ENCODE results near the gene NUP153. TPM values are rescaled to one million over a fixed set of nuclear protein-coding genes. Genes with fewer than 3 reads are reported as not detected.
"Not testable (repeated sequence)": the region's sequence is repeated elsewhere in the genome, so short reads cannot be mapped to it uniquely, and the experiment has no call there.

NUP153 gene
- total RNA-seq, 1 donor from 2014 or later, result 32.6 TPM

DNA sequence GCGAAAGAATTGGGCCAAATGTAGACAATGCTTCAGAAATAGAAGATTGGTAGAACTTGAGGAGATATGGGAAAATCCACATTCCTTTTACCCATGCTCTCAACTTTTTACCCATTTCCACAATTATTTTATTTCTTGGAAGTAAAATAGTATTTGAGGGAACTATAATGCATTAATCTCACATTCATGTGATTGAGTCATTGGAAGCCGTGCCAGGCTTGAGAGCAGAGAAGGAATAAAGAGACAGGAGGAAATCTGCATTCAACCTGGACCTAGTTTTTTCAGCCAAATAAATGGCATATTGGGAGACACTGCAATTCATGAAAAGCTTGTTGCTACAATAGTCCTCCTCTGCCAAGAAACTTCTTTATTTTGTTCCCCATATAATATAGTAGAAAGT, 2.8 kb upstream of the NUP153 start:
- H3K27me3 ChIP-seq (ENCODE audit: control insufficient read depth, insufficient read depth, low read length), result no peaks in the 10 kb centered on the region
- TF ChIP-seq, protein P1, sequence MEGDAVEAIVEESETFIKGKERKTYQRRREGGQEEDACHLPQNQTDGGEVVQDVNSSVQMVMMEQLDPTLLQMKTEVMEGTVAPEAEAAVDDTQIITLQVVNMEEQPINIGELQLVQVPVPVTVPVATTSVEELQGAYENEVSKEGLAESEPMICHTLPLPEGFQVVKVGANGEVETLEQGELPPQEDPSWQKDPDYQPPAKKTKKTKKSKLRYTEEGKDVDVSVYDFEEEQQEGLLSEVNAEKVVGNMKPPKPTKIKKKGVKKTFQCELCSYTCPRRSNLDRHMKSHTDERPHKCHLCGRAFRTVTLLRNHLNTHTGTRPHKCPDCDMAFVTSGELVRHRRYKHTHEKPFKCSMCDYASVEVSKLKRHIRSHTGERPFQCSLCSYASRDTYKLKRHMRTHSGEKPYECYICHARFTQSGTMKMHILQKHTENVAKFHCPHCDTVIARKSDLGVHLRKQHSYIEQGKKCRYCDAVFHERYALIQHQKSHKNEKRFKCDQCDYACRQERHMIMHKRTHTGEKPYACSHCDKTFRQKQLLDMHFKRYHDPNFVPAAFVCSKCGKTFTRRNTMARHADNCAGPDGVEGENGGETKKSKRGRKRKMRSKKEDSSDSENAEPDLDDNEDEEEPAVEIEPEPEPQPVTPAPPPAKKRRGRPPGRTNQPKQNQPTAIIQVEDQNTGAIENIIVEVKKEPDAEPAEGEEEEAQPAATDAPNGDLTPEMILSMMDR (IDR thresholded peaks at IDR 0.05; ENCODE audit: insufficient read depth, low read length, poor library complexity, severe bottlenecking), result no peak
- no peaks in the 10 kb centered on the region for H3K36me3 ChIP-seq (ENCODE audit: control insufficient read depth, insufficient read depth, low read length)
- no peak for DNase-seq (ENCODE audit: low read depth)
- no peak overlapping the region for H3K4me3 ChIP-seq (ENCODE audit: low read depth, low read length)

DNA sequence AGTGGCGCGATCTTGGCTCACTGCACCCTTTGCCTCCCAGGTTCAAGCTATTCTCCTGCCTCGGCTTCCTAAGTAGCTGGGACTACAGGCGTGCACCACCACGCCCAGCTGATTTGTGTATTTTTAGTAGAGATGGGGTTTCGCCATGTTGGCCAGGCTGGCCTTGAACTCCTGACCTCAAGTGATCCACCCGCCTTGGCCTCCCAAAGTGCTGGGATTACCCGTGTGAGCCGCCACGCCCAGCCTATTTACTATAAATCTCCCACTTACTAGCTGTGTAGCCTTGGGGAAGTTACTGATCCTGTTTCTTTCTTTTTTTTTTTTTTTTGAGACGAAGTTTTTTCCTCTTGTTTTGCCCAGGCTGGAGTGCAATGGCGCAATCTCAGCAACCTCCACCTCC, 1.3 kb upstream of the NUP153 start:
- not testable (repeated sequence) for H3K36me3 ChIP-seq (ENCODE audit: control insufficient read depth, insufficient read depth, low read length); H3K4me3 ChIP-seq (ENCODE audit: low read depth, low read length); H3K27me3 ChIP-seq (ENCODE audit: control insufficient read depth, insufficient read depth, low read length); DNase-seq (ENCODE audit: low read depth)

DNA sequence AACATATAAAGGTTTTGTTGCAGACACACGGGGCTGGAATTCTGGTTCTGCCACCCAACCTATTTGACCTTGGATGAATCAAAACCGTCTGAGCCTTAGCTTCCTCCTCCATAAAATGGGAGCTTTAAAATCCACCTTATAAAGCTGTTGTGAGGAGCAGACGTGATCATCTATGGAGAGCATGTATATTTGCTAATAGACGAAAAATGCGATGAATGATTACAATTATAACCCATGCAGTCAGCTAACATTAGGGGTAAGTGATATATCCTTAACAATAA, 586 bp upstream of the NUP153 start:
- H3K36me3 ChIP-seq (ENCODE audit: control insufficient read depth, insufficient read depth, low read length), result no peaks in the 10 kb centered on the region
- TF ChIP-seq, protein P1 (IDR thresholded peaks at IDR 0.05; ENCODE audit: insufficient read depth, low read length, poor library complexity, severe bottlenecking), result no peak
- peak overlapping the region; percentile 82 for H3K4me3 ChIP-seq (ENCODE audit: low read depth, low read length)
- DNase-seq (ENCODE audit: low read depth), result no peak
- no peaks in the 10 kb centered on the region for H3K27me3 ChIP-seq (ENCODE audit: control insufficient read depth, insufficient read depth, low read length)

DNA sequence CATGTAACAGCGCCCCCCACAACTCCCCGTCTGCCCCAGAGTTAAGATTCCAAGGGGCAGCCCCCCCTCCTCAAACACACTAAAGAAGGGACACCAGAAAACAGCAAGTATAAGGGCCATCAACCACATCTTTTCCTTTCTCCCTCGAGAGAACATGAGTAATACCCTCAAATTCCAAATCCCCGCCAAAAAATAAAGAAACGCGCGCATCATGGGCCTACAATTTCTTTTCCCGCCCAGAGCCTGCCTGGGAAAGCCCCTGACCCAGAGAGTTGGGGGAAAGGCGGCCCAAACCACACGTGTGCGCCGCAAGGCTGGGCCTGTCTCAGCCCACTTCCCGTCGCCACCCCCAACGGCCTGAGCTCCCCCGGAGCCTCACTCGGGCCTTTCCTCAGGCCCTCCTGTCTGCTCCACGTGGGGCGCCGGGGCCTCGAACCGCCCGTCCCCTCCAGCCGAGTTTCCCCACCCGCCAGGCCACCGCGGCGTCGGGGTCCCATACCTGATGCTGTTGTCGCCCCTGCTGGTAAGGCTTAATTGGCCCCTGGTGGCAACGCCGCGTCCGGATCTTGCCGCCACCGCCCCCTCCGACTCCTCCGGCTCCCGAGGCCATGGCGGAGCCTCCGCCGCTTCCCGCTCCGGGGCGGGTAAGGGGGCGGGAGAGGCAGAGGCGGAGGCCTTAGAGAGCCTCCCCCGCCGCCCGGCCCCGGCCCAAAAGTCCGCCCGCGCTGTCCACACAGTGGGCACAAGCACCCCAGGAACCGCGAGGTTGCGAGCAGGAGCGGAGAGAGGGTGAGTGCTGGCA, 746 bp downstream of the NUP153 start:
- no peaks in the 10 kb centered on the region for H3K27me3 ChIP-seq (ENCODE audit: control insufficient read depth, insufficient read depth, low read length)
- H3K4me3 ChIP-seq (ENCODE audit: low read depth, low read length), result peak overlapping the region; percentile 82
- H3K36me3 ChIP-seq (ENCODE audit: control insufficient read depth, insufficient read depth, low read length), result no peaks in the 10 kb centered on the region
- DNase-seq (ENCODE audit: low read depth), result no peak
- TF ChIP-seq, protein P1 (IDR thresholded peaks at IDR 0.05; ENCODE audit: insufficient read depth, low read length, poor library complexity, severe bottlenecking), result peak; percentile 13

DNA sequence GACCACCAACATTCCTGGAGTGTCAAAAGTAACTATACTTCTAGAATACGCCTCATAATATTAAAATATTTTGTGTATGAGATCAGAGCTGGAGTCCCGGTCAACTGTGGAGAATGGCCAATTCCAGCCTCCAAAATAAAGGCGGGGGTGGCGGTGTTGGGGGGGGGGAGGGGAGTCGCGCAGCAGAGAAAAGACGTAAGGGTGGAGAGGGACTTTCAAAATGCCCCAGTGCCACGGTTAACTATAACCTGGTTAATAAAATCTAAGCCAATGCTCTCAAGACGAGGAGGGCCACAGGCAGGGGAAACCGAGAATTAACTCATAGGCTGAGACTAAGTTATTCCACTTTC, 1.3 kb downstream of the NUP153 start:
- DNase-seq (ENCODE audit: low read depth), result no peak
- Histone ChIP-seq H3K27me3 (ENCODE audit: control insufficient read depth, insufficient read depth, low read length) (no peaks in the 10 kb centered on the region), H3K36me3 (ENCODE audit: control insufficient read depth, insufficient read depth, low read length) (no peaks in the 10 kb centered on the region)

DNA sequence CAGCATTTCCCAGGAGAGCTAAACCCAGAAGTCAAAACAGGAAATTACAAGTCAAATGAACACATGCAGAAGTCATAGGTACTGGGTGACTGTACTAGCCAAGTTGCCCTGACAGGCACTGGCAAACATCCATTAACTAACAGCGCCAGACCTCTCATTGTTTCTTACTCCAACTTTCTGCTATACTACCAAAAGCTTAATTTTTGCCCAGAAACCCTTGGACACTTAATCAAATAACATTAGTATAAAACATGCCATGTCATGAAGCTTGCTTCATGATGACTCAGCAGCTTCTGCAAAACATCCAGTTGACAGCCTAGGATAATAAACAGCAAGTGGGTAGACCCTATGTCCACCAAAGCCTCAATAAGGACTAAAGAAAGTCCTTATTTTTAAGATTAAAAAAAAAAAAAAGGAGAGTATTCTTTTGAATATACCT, 3.5 kb downstream of the NUP153 start:
- DNase-seq (ENCODE audit: low read depth), result no peak
- no peak overlapping the region for H3K4me3 ChIP-seq (ENCODE audit: low read depth, low read length)
- TF ChIP-seq, protein P1 (IDR thresholded peaks at IDR 0.05; ENCODE audit: insufficient read depth, low read length, poor library complexity, severe bottlenecking), result no peak
- H3K36me3 ChIP-seq (ENCODE audit: control insufficient read depth, insufficient read depth, low read length), result no peaks in the 10 kb centered on the region
- no peaks in the 10 kb centered on the region for H3K27me3 ChIP-seq (ENCODE audit: control insufficient read depth, insufficient read depth, low read length)

More for the DNA sequence above, 1.3 kb downstream of the NUP153 start:
- peak overlapping the region; percentile 82 for H3K4me3 ChIP-seq (ENCODE audit: low read depth, low read length)
- TF ChIP-seq, protein P1 (IDR thresholded peaks at IDR 0.05; ENCODE audit: insufficient read depth, low read length, poor library complexity, severe bottlenecking), result no peak
